ENCODE results near the gene OPA3.
A peak's percentile ranks its signal among the peaks of the same experiment; 100 is the strongest.

The OPA3 gene

GRCh38 chr19:45567609-45568008 lies 17.0 kb downstream of the OPA3 start:
- no peak for DNase-seq

- no peak for DNase-seq
Observed at GRCh38 chr19:45564131-45564780, 20.3 kb downstream of the OPA3 start.

GRCh38 chr19:45560686-45561085 lies 23.9 kb downstream of the OPA3 start:
- DNase-seq, result no peak

- DNase-seq, result no peak
Observed at GRCh38 chr19:45560038-45560437, 24.6 kb downstream of the OPA3 start.

GRCh38 chr19:45558399-45558878 lies 26.2 kb downstream of the OPA3 start:
- peak in 37 of 56 donors; percentile 3 to 57 (median 21) for DNase-seq

DNA sequence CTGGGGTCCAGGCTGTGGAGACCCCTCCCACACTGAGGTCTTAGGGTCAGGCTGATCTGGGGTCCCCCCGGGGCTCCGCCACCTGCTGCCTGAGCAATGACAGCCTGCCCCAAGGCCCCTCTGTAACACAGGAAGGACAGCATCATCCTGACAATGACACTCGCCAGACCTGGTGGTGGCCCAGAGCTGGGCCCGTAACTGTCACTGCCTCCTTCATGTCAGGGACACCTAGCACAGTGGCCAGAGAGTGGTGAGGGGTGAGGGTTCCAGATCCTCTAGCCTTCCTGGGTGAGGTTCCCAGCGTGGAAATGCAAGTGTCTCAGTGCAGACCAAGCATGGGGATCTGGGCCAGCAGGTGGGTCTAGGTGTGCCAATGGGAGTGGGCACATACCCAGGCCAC lies 27.8 kb downstream of the OPA3 start:
- no peak for DNase-seq

GRCh38 chr19:45554481-45554880 lies 30.1 kb downstream of the OPA3 start:
- no peak for DNase-seq

GRCh38 chr19:45553464-45553863 lies 31.1 kb downstream of the OPA3 start:
- peak in 1 of 56 donors; percentile 6 for DNase-seq

DNA sequence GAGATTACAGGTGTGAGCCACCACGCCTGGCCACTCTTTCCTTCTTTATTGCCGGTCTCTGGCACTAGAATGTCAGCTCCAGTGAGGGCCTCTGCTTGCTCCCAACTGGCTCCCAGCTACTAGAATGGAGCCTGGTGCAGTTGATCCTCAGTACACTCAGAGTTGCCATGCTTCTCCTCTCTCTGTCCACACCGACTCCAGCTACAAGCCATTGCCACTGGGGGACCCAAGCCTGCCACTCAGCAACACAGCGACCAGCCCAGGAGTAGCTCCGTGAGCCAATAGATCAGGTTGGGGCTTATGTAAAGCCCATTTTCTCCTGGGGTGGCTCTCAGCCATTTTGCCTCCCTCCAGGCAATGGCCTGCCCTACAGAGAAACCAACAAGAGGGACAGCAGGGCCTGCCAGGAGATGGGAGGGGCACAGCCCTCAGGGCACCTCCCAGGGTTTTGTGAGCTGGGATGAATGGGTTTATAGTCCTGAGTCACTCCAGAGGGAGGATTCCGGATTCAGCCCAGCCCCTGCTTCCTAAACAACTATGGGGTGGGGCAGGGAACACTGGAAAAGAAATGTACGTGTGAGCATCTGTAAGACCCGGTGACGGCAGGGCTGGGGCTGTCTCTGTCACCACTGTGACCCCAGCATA lies 36.5 kb downstream of the OPA3 start:
- no peak for DNase-seq

DNA sequence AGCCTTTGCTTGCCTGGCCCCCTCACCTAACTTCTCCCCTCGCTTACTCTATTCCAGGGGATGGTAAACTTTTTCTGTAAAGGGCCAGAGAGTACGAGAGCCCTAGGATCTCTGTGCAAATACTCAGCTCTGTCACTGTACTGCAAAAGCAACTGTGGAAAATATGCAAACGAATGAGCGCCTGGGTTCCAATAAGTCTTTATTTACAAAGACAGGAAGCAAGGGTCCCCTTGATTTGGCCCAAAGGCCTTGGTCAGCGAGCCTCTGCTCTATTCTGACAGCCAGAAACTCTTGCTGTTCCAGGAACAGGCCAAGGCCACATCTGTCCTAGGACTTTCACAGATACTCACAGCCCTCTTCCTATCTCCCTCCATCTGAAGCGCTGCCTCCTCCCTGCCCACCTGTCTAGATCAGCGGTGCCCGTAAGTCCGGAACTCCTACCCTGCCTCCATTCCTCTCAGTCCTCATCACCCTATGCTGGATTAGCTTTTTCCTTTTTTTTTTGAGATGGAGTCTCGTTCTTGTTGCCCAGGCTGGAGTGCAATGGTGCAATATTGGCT lies 37.3 kb downstream of the OPA3 start:
- DNase-seq, result no peak

- DNase-seq, result no peak
Observed at GRCh38 chr19:45542234-45542668, 42.4 kb downstream of the OPA3 start.

GRCh38 chr19:45539459-45539858 lies 45.1 kb downstream of the OPA3 start:
- DNase-seq, result no peak

DNA sequence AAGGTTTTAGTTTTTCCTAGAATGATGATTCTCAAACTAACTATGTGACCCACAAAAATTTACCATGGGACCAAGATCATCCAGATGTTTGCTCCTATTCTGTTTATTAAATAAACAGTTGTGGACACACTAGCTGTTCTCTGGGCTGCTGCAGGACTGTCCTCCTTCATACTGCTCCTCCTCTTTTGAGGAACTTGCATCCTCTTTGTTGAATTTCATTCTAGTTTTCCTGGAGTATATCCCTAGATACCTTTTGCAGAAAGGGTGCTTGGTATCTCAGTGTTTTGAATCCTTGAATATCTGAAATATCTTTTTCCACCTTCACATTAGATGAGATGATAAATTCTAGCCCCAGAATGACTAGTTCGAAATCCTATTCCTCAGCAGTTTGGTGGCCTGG lies 53.3 kb downstream of the OPA3 start:
- DNase-seq, result no peak

DNA sequence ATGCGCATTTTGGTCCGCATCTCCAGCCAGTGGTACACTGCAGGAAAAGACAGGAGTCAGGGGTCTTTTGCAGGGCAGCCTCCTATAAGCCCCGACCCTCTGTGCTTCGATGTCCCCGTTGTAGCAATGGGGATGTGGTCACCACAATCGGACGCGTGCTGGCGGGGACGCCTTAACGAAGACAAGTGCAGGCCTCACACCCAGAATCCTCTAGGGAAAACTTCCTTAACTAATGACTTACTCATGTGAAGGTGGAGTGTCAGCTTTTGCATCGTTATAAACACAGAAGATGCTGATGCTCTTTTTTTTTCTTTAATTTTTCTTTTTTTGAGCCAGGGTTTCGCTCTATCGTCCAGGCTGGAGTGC lies 55.2 kb downstream of the OPA3 start:
- no peak for DNase-seq

DNA sequence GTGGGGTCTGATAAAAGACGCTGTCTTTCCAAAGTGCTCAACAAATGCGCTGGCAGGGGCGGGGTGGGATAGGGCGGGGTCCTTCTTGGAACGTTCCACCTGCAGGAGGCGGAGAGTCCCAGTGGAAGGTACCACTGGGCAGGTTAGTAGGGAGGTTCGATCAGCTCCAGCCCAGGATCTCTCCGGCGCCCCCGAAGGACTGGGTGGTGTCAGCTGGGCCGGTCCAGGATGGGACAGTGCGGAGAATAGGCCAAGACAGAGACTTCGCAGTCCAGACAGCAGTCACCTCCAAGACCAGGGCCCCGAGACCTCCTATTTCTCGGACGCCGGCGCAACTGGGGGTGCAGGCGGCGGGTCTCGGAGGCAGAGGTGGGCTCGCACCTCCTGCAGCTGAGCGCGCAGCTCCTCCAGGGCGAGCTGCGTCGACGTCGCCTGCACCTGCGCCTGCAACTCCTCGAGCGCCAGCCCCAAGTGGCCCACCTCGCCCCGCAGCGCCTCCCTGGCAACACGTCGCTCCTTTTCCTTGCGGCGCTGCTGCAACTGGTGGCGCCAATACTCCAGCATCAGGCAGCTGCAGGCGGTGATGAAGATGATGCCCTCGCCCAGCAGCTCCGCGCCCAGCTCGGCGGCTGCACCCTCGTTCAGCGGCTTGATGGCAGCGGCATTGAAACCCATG lies 55.7 kb downstream of the OPA3 start:
- peak in 44 of 56 donors; percentile 16 to 87 (median 68) for DNase-seq

- peak in 15 of 56 donors; percentile 8 to 73 (median 39) for DNase-seq
Observed at GRCh38 chr19:45528149-45528743, 56.4 kb downstream of the OPA3 start.

DNA sequence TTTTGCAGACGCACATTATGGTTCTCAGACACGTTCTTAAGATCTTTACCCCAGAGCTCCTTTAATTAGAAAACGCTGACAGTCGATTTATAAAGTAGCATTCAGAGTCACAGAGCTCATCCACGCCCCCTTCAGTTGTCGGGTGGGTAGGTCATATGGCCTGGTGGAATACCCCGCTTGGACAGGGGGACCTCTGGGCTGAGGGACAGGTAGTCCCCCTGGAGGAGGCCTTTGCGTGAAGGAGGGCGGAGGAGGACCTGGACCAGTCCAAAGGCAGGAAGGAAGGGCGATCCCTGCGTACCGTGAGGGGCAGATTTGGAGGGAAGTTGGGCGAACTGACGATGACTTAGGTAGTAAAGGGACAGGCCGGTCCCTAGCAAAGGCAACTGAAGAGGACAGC lies 56.9 kb downstream of the OPA3 start:
- DNase-seq, result peak in 1 of 56 donors; percentile 28

- no peak for DNase-seq
Observed at GRCh38 chr19:45526971-45527370, 57.6 kb downstream of the OPA3 start.

- DNase-seq, result peak in 49 of 56 donors; percentile 12 to 82 (median 54)
Observed at GRCh38 chr19:45526143-45526542, 58.5 kb downstream of the OPA3 start.

DNA sequence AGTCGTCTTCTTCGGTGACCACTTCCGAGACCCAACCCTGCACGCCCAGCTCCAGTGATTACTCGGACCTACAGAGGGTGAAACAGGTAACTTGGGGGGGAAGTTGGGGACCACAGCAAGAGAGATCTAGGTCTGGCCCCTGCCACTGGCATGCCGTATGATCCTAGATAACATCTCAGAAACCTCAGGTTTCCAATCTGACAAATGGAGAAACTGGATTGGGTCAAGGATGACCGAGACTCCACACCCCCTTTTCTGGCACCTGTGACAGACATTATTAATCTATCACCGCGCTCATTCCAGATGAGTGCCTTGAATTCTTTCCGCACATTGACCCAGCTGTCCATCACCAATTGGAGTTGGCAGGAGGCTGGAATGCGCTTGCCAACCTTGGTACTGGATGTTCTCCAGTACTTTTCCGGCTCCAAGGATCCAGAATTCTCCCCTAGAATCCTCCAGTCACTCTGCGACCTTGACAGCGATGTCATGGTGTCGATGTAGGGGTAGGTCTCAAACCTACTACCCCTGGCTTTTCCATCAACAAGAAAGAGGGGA lies 60.0 kb downstream of the OPA3 start:
- peak in 20 of 56 donors; percentile 4 to 71 (median 26) for DNase-seq

DNA sequence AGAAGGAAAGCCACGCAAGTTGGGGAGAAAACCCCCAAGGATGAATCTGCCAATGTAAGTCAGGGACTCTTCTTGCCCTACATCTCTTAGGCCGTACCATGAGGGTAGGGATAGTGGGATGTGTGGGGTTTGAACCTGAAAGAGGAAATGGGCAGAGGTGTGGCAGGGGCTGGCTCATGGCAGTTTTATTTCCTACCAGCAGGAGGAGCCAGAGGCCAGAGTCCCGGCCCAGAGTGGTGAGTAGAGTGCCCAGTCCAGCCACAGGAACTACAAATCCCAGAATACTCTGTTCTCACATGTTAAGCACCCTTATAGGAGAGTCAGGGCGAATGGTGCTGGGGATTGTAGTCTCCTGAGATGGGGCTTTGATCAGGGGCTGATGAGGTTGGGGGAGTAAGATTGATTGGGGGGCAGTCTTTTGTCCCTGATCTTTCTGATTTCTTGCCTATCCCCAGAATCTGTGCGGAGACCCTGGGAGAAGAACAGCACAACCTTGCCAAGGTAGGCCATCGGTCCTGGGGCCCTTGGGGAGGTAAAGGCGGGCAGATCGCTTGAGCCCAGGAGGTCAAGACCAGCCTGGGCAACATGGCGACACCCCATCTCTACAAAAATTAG lies 60.9 kb downstream of the OPA3 start:
- DNase-seq, result peak in 51 of 56 donors; percentile 8 to 82 (median 60)

Measured in nucleus accumbens (tissue), 56 donors.